RWPE1 (cell line): ENCODE data around the gene RAD50.

Source experiments
- CTCF ChIA-PET: fragments of 350-600 bp; sonication (Branson Sonifier 250); formaldehyde crosslinking; extraction: SDS; loops from one replicate; lab custom pipeline; 2021; lab: Yijun Ruan, JAX
- POLR2A ChIA-PET: fragments of 400-600 bp; formaldehyde crosslinking; extraction: SDS; loops from one replicate; lab custom pipeline; 2020; ENCODE audit warnings: antibody characterized with exemption; ENCODE audit not compliant: low non-redundant PET; lab: Yijun Ruan, JAX
- DNase-seq: peaks from one replicate; pipeline ENCODE4 v3.0.0; 2012; ENCODE audit warnings: low spot score
- H3K27ac ChIP-seq: fragments of 450-650 bp; 2 replicates; pipeline ENCODE4 v1.5.1; 2017
- TF ChIP-seq, protein P1 (sequence below): fragments of 450-650 bp; conservative IDR thresholded peaks from 2 replicates; pipeline ENCODE4 v1.5.1; 2017; ENCODE audit warnings: low read depth, mild to moderate bottlenecking

Gene RAD50

DNA sequence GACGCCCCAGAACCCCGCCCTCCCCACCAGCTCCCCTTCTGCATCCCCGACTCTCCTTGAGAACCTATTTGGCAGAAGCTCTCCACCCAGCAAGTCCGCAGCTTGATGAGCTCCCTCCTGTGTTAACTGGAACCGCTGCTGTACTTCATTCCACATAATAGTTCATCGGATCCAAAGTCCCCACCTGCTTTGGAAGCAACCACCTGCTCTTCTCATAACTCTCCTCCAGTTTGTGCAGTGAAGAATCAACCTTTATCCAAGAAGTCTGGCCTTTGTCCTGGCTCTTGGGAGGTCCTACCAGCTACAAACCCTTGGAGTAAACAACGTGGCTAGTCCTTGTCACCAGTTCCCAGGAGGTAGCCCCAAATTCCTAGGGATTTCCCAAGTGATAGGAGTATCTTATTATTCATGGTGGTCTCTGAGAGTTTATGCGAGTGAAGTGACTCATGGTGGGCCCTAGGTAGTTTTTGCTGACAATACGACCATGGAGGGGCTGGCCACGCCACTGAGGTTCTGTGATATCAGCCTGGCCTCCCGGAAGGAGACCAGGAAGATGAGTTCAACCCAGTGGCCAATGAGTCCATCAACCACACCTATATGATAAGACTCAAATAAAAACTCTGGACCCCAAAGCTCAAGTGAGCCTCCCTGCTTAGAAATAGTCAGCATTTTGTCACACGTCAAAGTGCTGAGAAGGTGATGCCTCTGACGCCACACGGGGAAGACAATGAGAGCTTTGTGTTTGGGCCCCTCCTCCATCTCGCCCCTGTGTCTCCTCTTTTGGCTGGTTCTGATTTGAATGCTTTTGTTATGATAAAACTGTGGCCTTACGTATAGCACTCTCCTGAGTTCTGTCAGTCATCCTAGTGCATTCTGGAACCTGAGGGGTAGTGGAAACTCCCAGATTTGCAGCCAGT lies 113.4 kb downstream of the RAD50 start:
- ChIA-PET CTCF (no interaction called here), POLR2A (no interaction called here)
- no peak for DNase-seq
- TF ChIP-seq, protein P1, sequence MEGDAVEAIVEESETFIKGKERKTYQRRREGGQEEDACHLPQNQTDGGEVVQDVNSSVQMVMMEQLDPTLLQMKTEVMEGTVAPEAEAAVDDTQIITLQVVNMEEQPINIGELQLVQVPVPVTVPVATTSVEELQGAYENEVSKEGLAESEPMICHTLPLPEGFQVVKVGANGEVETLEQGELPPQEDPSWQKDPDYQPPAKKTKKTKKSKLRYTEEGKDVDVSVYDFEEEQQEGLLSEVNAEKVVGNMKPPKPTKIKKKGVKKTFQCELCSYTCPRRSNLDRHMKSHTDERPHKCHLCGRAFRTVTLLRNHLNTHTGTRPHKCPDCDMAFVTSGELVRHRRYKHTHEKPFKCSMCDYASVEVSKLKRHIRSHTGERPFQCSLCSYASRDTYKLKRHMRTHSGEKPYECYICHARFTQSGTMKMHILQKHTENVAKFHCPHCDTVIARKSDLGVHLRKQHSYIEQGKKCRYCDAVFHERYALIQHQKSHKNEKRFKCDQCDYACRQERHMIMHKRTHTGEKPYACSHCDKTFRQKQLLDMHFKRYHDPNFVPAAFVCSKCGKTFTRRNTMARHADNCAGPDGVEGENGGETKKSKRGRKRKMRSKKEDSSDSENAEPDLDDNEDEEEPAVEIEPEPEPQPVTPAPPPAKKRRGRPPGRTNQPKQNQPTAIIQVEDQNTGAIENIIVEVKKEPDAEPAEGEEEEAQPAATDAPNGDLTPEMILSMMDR, result no peak
- no peak overlapping the region for H3K27ac ChIP-seq

DNA sequence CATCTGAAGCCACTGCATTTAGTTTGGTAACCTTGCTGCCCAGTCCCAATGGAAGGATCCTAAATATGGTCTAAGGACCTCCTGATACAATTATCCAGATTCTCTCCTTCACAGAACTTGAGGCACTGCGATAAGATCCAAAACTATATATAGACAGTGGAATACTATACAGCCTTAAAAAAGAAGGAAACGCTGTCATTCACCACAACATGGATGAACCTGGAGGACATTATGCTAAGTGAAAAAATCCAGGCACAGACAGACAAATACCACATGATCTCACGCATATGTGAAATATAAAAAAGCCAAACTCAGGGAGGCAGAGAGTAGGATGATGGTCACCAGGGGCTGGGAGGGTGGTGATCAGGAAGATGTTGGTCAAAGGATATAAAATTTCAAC lies 114.2 kb downstream of the RAD50 start:
- TF ChIP-seq, protein P1, result no peak
- no peak overlapping the region for H3K27ac ChIP-seq
- ChIA-PET CTCF (no interaction called here), POLR2A (no interaction called here)
- DNase-seq, result no peak

DNA sequence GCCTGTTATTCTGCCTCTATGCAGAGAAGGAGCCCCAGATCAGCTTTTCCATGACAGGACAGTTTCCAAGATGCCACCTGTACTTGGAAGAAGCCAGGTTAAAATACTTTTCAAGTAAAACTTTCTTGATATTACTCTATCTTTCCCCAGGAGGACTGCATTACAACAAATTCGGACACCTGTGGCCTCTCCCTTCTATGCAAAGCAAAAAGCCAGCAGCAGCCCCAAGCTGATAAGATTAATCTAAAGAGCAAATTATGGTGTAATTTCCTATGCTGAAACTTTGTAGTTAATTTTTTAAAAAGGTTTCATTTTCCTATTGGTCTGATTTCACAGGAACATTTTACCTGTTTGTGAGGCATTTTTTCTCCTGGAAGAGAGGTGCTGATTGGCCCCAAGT lies 116.7 kb downstream of the RAD50 start:
- no peak for DNase-seq
- CTCF ChIA-PET, result no interaction called here
- TF ChIP-seq, protein P1, result no peak
- POLR2A ChIA-PET, result no interaction called here
- no peak overlapping the region for H3K27ac ChIP-seq

DNA sequence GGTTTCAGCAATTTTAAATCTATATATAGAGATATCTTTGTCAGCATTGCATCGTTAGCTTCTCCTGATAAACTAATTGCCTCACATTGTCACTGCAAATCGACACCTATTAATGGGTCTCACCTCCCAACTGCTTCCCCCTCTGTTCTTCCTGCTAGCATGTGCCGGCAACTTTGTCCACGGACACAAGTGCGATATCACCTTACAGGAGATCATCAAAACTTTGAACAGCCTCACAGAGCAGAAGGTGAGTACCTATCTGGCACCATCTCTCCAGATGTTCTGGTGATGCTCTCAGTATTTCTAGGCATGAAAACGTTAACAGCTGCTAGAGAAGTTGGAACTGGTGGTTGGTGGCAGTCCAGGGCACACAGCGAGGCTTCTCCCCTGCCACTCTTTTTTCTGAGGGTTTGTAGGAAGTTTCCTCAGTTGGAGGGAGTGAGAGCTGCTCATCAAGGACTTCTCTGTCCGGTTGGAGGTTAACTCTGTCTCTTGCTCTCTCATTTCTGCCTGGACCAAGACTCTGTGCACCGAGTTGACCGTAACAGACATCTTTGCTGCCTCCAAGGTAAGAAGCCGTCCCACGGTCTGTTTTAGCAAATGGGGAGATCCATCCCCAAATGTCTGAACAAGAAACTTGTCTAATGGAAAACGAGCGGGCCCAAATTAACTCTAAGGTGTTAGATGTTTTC lies 117.3 kb downstream of the RAD50 start, which contains the start of gene IL4:
TSS of gene IL4 (plus strand) at position 51 of the 692 bp plus-strand sequence. CDS start at position 113, 62 bp downstream.
- no peak for DNase-seq
- TF ChIP-seq, protein P1, result no peak
- ChIA-PET POLR2A (no interaction called here), CTCF (interaction anchor here (0.6 to 0.9 kb wide), 2 partner anchors 17 to 34 kb away, joined by 3 read pairs; no protein-coding TSS in a partner anchor)
- H3K27ac ChIP-seq, result peak within 1 kb of the TSS; percentile 72

DNA sequence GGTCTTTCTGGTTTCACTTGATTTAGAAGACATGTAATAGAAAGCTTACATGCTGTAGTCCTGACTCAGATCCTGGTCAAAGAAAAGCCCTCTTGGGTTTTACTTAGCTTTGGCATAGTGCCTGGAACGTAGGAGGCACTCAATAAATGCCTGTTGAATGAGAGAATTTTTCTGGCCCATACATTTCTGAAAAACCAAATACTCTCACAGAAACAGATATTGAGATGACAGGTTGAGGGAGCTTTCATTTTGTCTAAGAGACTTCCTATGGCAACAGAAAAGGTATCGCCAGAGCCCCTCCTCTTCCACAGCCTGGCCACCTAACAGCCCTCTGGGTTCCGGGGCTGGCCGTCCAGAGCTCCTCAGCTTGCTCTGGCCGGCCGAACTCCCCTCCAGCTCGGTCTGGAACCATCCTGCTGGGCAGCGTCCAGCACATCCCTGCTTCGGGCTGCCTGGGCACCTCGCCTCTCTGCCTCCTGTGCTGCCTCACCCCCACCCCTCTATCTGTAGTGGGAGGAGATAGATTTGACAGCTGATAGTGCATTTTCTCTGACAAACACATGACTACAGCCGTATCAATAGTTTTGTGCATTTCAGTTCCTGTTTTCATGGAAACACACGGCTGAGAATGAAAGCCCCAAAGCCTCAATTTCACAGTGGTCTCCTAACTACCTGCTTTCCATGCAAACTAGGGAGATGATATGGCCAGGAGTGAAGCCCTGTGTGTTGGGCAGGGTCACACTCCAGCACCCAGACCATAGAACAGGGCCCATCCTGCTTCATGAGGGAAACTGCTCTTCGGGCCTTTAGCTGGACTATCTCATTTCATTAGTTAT lies 118.1 kb downstream of the RAD50 start:
- H3K27ac ChIP-seq, result peak overlapping the region; percentile 72
- DNase-seq, result peak; percentile 97
- ChIA-PET POLR2A (interaction anchor here (0.6 kb wide), 1 partner anchor 998 kb away, joined by 3 read pairs; no protein-coding TSS in a partner anchor), CTCF (interaction anchor here (0.6 to 0.9 kb wide), 4 partner anchors 18 to 173 kb away, joined by 3 to 4 read pairs (median 3); no protein-coding TSS in a partner anchor)
- TF ChIP-seq, protein P1, result no peak
